Middle frontal gyrus (tissue), 1 donor: ENCODE measurements around the gene TBC1D25.

Experiments used
- DNase-seq: peaks from one replicate; pipeline ENCODE4 v3.0.0-alpha.2; 2015; ENCODE audit warnings: low spot score; ENCODE audit errors: extremely low spot score

The TBC1D25 gene

GRCh38 chrX:48558271-48558670 is 18.8 kb downstream of the TBC1D25 start:
- DNase-seq = no peak

- DNase-seq = no peak
Observed at GRCh38 chrX:48559636-48560035, 20.1 kb downstream of the TBC1D25 start.

- no peak for DNase-seq
Observed at GRCh38 chrX:48560056-48560455, 20.5 kb downstream of the TBC1D25 start.

- DNase-seq = no peak
Observed at GRCh38 chrX:48560681-48561080, 21.2 kb downstream of the TBC1D25 start.

- no peak for DNase-seq
Observed at GRCh38 chrX:48569958-48570357, 30.4 kb downstream of the TBC1D25 start.

GRCh38 chrX:48573690-48574269 is 34.3 kb downstream of the TBC1D25 start:
- DNase-seq = no peak

GRCh38 chrX:48574270-48575266 is 35.1 kb downstream of the TBC1D25 start, which contains the start of gene RBM3:
TSS of gene RBM3 (plus strand) at chrX:48574484. CDS start at chrX:48575181, 697 bp downstream.
- DNase-seq = peak; percentile 65

GRCh38 chrX:48575642-48576041 is 36.1 kb downstream of the TBC1D25 start:
- no peak for DNase-seq

GRCh38 chrX:48576108-48576507 is 36.6 kb downstream of the TBC1D25 start:
- DNase-seq = no peak

- no peak for DNase-seq
Observed at GRCh38 chrX:48578661-48579128, 39.2 kb downstream of the TBC1D25 start.

- no peak for DNase-seq
Observed at GRCh38 chrX:48579259-48579658, 39.7 kb downstream of the TBC1D25 start.

- no peak for DNase-seq
Observed at GRCh38 chrX:48580662-48581061, 41.1 kb downstream of the TBC1D25 start.

- no peak for DNase-seq
Observed at GRCh38 chrX:48584698-48585097, 45.2 kb downstream of the TBC1D25 start.

- no peak for DNase-seq
Observed at GRCh38 chrX:48589482-48590162, 50.1 kb downstream of the TBC1D25 start.

- DNase-seq = peak; percentile 3
Observed at GRCh38 chrX:48590203-48591103, 50.9 kb downstream of the TBC1D25 start.

- no peak for DNase-seq
Observed at GRCh38 chrX:48591255-48591791, 51.8 kb downstream of the TBC1D25 start.

- DNase-seq = no peak
Observed at GRCh38 chrX:48592971-48593370, 53.5 kb downstream of the TBC1D25 start.

GRCh38 chrX:48595929-48596328 is 56.4 kb downstream of the TBC1D25 start:
- no peak for DNase-seq

- DNase-seq = peak; percentile 72
Observed at GRCh38 chrX:48597353-48598264, 58.1 kb downstream of the TBC1D25 start, which contains the start of gene WDR13. TSS of gene WDR13 (plus strand) at chrX:48597492. CDS start at chrX:48597997, 505 bp downstream.
